ENCODE results near the gene BBIP1.

DNA sequence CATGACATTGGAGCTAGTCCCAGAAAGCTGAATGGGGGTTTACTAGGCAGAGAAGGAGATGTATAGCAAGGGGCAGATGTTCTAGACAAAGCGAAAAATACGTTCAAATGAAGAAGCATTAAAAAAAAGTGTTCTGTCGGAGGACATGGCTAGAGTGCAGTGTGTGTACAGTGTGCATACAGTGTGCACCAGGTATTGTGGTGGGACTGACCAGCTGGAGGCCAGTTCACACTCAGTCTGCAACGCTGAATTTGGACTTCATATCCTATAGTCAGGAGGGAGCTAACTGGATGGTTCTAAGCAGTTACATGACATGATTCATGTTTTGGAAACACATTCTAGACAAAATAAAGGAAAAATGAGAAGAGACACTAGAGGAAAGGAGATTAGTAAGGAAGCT, 8.8 kb downstream of the BBIP1 start:
- TF ChIP-seq, protein P1, sequence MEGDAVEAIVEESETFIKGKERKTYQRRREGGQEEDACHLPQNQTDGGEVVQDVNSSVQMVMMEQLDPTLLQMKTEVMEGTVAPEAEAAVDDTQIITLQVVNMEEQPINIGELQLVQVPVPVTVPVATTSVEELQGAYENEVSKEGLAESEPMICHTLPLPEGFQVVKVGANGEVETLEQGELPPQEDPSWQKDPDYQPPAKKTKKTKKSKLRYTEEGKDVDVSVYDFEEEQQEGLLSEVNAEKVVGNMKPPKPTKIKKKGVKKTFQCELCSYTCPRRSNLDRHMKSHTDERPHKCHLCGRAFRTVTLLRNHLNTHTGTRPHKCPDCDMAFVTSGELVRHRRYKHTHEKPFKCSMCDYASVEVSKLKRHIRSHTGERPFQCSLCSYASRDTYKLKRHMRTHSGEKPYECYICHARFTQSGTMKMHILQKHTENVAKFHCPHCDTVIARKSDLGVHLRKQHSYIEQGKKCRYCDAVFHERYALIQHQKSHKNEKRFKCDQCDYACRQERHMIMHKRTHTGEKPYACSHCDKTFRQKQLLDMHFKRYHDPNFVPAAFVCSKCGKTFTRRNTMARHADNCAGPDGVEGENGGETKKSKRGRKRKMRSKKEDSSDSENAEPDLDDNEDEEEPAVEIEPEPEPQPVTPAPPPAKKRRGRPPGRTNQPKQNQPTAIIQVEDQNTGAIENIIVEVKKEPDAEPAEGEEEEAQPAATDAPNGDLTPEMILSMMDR (IDR thresholded peaks at IDR 0.05), result no peak
- TF ChIP-seq POLR2A (IDR thresholded peaks at IDR 0.05), result no peak

All from right lobe of liver (tissue), 4 donors.